HG03280 (cell line): Measurements from ENCODE around the gene POLE2.
"Not testable (repeated sequence)": the region's sequence is repeated elsewhere in the genome, so short reads cannot be mapped to it uniquely, and the experiment has no call there.

Experiments
- ATAC-seq: cut with Tn5 transposase; IDR thresholded peaks from one replicate; pipeline ENCODE4 v1.9.1; 2021; ENCODE audit warnings: mild to moderate bottlenecking, moderate library complexity; ENCODE audit not compliant: unreplicated experiment

The POLE2 gene

GRCh38 chr14:49687942-49688700 lies at the start of gene POLE2:
TSS of gene POLE2 (minus strand) at chr14:49688214. CDS start at chr14:49688203, 11 bp downstream.
- peak; percentile 80 for ATAC-seq

GRCh38 chr14:49735669-49736068 lies 47.7 kb upstream of the POLE2 start:
- ATAC-seq = not testable (repeated sequence)

- no peak for ATAC-seq
Measured at GRCh38 chr14:49733836-49734235, 45.8 kb upstream of the POLE2 start.

- ATAC-seq = no peak
Measured at GRCh38 chr14:49732896-49733295, 44.9 kb upstream of the POLE2 start.

GRCh38 chr14:49727171-49727570 lies 39.2 kb upstream of the POLE2 start:
- no peak for ATAC-seq

- ATAC-seq = not testable (repeated sequence)
Measured at GRCh38 chr14:49721733-49722435, 33.9 kb upstream of the POLE2 start.

GRCh38 chr14:49720744-49721143 lies 32.7 kb upstream of the POLE2 start:
- no peak for ATAC-seq

GRCh38 chr14:49710993-49711392 lies 23.0 kb upstream of the POLE2 start:
- ATAC-seq = not testable (repeated sequence)

GRCh38 chr14:49704471-49704870 lies 16.5 kb upstream of the POLE2 start:
- ATAC-seq = not testable (repeated sequence)

- ATAC-seq = no peak
Measured at GRCh38 chr14:49703965-49704364, 16.0 kb upstream of the POLE2 start.

GRCh38 chr14:49702725-49703124 lies 14.7 kb upstream of the POLE2 start:
- no peak for ATAC-seq

- ATAC-seq = not testable (repeated sequence)
Measured at GRCh38 chr14:49693735-49694124, 5.7 kb upstream of the POLE2 start.

GRCh38 chr14:49692811-49693734 lies 5.1 kb upstream of the POLE2 start, which contains the start of gene KLHDC1:
TSS of gene KLHDC1 (plus strand) at chr14:49693120. CDS start at chr14:49693195, 75 bp downstream.
- ATAC-seq = peak; percentile 45

- no peak for ATAC-seq
Measured at GRCh38 chr14:49692193-49692757, 4.3 kb upstream of the POLE2 start.

- no peak for ATAC-seq
Measured at GRCh38 chr14:49691031-49691430, 3.0 kb upstream of the POLE2 start.

GRCh38 chr14:49688701-49689030 lies 652 bp upstream of the POLE2 start:
- ATAC-seq = no peak

- ATAC-seq = no peak
Measured at GRCh38 chr14:49686425-49686824, 1.6 kb downstream of the POLE2 start.

GRCh38 chr14:49679271-49679670 lies 8.7 kb downstream of the POLE2 start:
- ATAC-seq = no peak

GRCh38 chr14:49677643-49678042 lies 10.4 kb downstream of the POLE2 start:
- ATAC-seq = no peak

GRCh38 chr14:49673586-49673985 lies 14.4 kb downstream of the POLE2 start:
- ATAC-seq = no peak

GRCh38 chr14:49670475-49670874 lies 17.5 kb downstream of the POLE2 start:
- no peak for ATAC-seq
